ENCODE measurements around the gene SKAP1. TPM values are rescaled to one million over a fixed set of nuclear protein-coding genes. Genes with fewer than 3 reads are reported as not detected.

Gene SKAP1
- total and polyA plus RNA-seq, 11 donors: 0.25 to 5.3 (median 0.38) TPM; not detected in 6

DNA sequence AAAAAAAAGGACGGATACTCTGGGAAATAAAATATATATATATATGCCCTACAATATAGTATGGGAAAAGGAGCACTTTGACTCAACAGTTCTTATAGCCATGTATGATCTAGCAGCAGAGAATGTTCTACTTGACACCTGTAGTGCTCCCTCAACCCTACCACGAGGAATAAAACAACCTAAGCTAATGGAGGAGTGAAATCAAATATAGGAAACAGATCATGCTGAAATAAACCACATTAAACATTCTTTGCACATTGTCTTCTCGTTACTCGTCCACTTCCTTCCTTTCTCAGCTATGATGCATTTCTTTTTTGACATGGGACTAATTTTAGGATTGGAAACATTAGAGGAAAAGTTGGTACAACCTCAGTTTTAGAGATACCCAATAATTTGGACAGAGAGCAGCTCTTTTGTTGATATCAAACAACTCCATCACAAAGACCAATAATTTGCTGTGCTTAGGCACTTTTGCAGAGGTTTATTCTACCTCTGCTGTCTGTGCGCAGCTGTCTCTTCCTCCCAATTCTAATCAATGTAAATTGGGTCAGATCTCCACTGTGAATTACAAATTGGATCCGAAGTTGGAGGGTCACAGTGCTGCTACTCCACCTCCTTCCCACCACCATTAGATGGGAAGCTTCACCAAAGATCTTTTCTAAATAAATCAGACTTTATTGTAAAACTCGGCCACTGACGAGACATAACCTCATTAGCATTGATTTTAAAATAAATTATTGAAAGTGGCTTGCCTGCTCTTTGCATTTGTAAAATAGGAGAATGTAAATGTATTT lies 256.6 kb downstream of the SKAP1 start:
- no peaks in the 10 kb centered on the region for H3K36me3 ChIP-seq
- H3K27ac ChIP-seq: no peak overlapping the region
- no peak overlapping the region for H3K4me3 ChIP-seq
- ATAC-seq (no peak), DNase-seq (no peak)
- H3K27me3 ChIP-seq: peaks cover 0 to 25% (median 3%) of the 10 kb centered on the region in 9 donors
- H3K9me3 ChIP-seq: no peaks in the 10 kb centered on the region
- intact Hi-C loops (cut with DNase I): no loop called here
- WGBS, 4 donors: 73 to 81% (median 78%) methylated on average over 8 of the region's 8 CpGs
- no peak for TF ChIP-seq POLR2A (IDR thresholded peaks at IDR 0.05)
- TF ChIP-seq, protein P1, sequence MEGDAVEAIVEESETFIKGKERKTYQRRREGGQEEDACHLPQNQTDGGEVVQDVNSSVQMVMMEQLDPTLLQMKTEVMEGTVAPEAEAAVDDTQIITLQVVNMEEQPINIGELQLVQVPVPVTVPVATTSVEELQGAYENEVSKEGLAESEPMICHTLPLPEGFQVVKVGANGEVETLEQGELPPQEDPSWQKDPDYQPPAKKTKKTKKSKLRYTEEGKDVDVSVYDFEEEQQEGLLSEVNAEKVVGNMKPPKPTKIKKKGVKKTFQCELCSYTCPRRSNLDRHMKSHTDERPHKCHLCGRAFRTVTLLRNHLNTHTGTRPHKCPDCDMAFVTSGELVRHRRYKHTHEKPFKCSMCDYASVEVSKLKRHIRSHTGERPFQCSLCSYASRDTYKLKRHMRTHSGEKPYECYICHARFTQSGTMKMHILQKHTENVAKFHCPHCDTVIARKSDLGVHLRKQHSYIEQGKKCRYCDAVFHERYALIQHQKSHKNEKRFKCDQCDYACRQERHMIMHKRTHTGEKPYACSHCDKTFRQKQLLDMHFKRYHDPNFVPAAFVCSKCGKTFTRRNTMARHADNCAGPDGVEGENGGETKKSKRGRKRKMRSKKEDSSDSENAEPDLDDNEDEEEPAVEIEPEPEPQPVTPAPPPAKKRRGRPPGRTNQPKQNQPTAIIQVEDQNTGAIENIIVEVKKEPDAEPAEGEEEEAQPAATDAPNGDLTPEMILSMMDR (IDR thresholded peaks at IDR 0.05): no peak
- no peaks in the 10 kb centered on the region for H3K4me1 ChIP-seq

- ATAC-seq (no peak), DNase-seq (no peak)
- no peak overlapping the region for H3K27ac ChIP-seq
- no peak overlapping the region for H3K4me3 ChIP-seq
- H3K36me3 ChIP-seq: no peaks in the 10 kb centered on the region
- 61 to 91% (median 73%) methylated on average over 1 of the region's 1 CpG for WGBS, 4 donors
- H3K9me3 ChIP-seq: no peaks in the 10 kb centered on the region
- TF ChIP-seq, protein P1 (IDR thresholded peaks at IDR 0.05): no peak
- TF ChIP-seq POLR2A (IDR thresholded peaks at IDR 0.05): no peak
- intact Hi-C loops (cut with DNase I): loop anchor here in 2 of 10 donors (10.0 kb wide), 2 partner anchors 445 to 455 kb away; partner anchors contain the start of genes HOXB7 (in 1 of the 2), HOXB8 (in 1 of the 2) and HOXB9 (in 1 of the 2)
- H3K4me1 ChIP-seq: no peaks in the 10 kb centered on the region
- peaks cover 0 to 54% (median 12%) of the 10 kb centered on the region in 9 donors for H3K27me3 ChIP-seq
These were observed 260.1 kb downstream of the SKAP1 start for GRCh38 chr17:48169926-48170325.

GRCh38 chr17:48163809-48164208 lies 266.2 kb downstream of the SKAP1 start:
- no peak for TF ChIP-seq POLR2A (IDR thresholded peaks at IDR 0.05)
- TF ChIP-seq, protein P1 (IDR thresholded peaks at IDR 0.05): no peak
- Histone ChIP-seq H3K4me1 (peaks cover 0 to 8% (median 0%) of the 10 kb centered on the region in 12 donors), H3K9me3 (no peaks in the 10 kb centered on the region), H3K27me3 (peaks cover 0 to 43% (median 6%) of the 10 kb centered on the region in 9 donors), H3K27ac (no peak overlapping the region), H3K36me3 (no peaks in the 10 kb centered on the region), H3K4me3 (no peak overlapping the region)
- no peak for DNase-seq
- 96 to 100% (median 98%) methylated on average over 1 of the region's 1 CpG for WGBS, 4 donors
- ATAC-seq: no peak
- intact Hi-C loops (cut with DNase I): loop anchor here in 2 of 10 donors (10.0 kb wide), 2 partner anchors 451 to 461 kb away; partner anchors contain the start of genes HOXB7 (in 1 of the 2), HOXB8 (in 1 of the 2) and HOXB9 (in 1 of the 2)

DNA sequence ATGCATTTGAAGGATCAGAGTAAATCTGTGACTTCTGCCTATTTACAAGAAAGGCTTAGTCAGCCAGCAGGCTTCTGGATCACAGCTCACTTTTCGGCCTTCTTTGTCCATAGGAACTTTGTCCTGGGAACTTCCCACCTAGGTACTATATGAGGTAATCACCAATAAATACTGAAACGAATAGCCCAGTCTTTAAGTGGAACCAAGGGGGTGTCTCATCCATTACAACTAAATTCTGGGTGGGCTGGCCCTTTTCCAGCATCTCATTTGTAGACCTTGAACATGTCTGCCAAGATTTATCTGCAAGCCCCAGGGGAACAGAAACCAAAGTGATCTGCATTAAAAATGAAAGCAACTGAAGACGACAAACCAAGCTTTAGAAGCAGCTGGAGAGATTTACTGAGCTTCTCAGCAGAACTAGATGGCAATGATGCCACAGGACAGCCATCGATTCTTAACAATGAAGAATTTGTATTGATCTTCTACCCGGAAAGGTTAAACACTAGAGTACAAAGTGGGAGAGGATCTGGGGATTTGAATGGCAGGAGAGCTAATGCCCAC lies 267.0 kb downstream of the SKAP1 start:
- Histone ChIP-seq H3K4me1 (peaks cover 0 to 8% (median 0%) of the 10 kb centered on the region in 12 donors), H3K9me3 (no peaks in the 10 kb centered on the region), H3K36me3 (no peaks in the 10 kb centered on the region), H3K4me3 (no peak overlapping the region), H3K27me3 (peaks cover 0 to 38% (median 2%) of the 10 kb centered on the region in 9 donors), H3K27ac (no peak overlapping the region)
- intact Hi-C loops (cut with DNase I): loop anchor here in 2 of 10 donors (10.0 kb wide), 2 partner anchors 452 to 462 kb away; partner anchors contain the start of genes HOXB7 (in 1 of the 2), HOXB8 (in 1 of the 2) and HOXB9 (in 1 of the 2)
- no peak for TF ChIP-seq POLR2A (IDR thresholded peaks at IDR 0.05)
- TF ChIP-seq, protein P1 (IDR thresholded peaks at IDR 0.05): no peak
- DNase-seq: no peak
- 52 to 71% (median 57%) methylated on average over 5 of the region's 5 CpGs for WGBS, 4 donors
- no peak for ATAC-seq

Measured in heart left ventricle (tissue), 16 donors.